Measurements from ENCODE around the gene OTX2. TPM values are rescaled to one million over a fixed set of nuclear protein-coding genes. Genes with fewer than 3 reads are reported as not detected.

Gene OTX2
- total RNA-seq, 4 donors from 2014 or later, result not detected

DNA sequence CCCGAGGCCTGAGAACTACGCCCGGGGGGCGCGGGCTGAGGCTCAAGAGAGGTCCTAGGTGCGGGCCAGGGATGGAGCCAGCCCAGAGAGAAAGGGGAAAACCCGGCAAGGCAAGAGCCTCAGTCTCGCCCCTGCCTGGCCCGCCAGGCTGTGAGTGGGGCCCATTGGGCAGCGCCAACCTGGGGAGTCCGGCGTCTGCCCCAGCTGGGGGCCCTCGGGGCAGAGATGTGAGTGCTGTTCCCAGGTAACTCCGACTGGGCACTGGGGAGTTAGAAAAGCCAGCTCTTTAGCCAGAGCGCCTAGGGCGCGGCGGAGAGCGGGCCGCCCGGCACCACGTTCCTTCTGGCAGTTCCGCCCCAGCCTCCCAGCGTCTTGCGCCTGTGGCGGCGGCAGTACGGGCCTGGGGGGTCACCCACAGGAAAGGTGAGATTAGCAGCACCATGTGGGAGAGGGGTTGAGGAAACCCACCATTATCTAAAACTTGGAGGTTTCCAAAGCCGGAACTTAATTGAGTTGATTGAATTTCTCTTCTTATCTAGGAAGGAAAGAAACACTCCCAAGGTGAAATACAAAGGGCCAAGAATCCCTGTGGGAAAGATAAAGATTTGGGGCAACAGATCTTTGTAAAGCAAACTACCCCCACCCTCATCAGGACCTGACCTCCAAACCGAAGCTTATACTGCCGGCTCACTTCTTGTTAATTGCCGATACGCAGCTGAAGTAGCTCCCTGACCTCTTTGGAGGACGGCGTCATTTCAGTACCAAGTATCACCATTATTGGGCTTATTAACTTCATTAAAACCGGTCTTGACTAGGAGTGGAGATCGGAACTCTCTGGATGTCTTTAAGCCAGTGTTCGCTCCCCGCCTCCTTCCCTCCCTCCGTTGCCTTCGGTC, 11.6 kb downstream of the OTX2 start:
- Histone ChIP-seq H3K4me1 (peaks cover 30% of the 10 kb centered on the region), H3K36me3 (no peaks in the 10 kb centered on the region), H3K4me3 (peak overlapping the region; percentile 32), H3K27ac (no peak overlapping the region), H3K27me3 (peaks cover 99% of the 10 kb centered on the region), H3K9me3 (no peaks in the 10 kb centered on the region)
- WGBS, result 20% methylated on average over 27 of the region's 41 CpGs
- TF ChIP-seq POLR2A (IDR thresholded peaks at IDR 0.05) (no peak), CTCF (IDR thresholded peaks at IDR 0.05) (no peak), EP300 (IDR thresholded peaks at IDR 0.05) (no peak), POLR2AphosphoS5 (IDR thresholded peaks at IDR 0.05) (no peak)
- DNase-seq (ENCODE audit: low spot score in 2 of 2), result no peak

DNA sequence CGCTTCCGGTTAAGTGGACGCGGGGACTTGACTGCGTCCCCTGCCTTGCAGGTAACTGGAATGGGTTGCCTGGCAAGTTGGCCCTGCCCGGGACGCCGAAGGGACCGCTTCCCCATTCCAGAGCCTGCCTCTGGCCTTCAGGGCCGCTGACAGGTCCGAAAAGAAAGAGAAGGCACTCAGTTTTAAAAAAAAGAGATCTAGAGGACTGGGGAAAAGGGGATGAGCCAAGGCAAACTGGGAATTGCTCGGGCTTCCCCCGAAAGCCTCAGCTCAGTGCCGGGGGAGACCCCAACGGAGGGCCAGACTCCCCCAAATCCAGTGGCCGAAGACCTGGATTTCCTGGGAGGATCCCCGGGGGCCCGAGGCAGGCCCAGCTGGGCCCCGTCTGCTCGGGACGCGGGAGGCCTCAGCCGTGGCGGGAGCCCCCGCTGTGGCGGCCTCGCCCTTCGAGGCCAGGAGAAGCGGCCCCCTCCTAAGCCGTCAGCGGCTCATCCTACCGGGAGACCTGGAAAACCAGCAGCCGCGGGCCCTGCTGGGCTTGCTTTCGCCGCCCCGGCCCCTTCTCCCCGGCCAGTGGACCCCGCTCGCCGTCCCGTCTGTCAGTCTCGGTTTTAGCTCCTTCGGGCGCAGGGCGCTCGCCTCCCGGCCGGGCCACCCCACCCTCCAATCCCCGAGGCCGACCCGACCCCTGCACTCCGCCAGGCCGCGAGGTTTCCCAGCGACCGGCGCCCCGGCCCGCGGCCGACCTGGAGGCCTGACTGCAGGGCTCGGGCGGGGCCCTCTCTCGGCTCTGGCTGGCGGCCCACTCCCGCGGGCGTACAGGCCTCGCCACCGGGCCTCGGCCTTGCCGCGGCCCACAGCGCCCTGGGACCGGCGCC, 12.5 kb downstream of the OTX2 start:
- WGBS, result 5% methylated on average over 22 of the region's 77 CpGs
- H3K9me3 ChIP-seq, result no peaks in the 10 kb centered on the region
- no peak overlapping the region for H3K27ac ChIP-seq
- peaks cover 30% of the 10 kb centered on the region for H3K4me1 ChIP-seq
- no peaks in the 10 kb centered on the region for H3K36me3 ChIP-seq
- peaks cover 99% of the 10 kb centered on the region for H3K27me3 ChIP-seq
- DNase-seq (ENCODE audit: low spot score in 2 of 2), result no peak
- TF ChIP-seq POLR2A (IDR thresholded peaks at IDR 0.05) (no peak), EP300 (IDR thresholded peaks at IDR 0.05) (no peak), POLR2AphosphoS5 (IDR thresholded peaks at IDR 0.05) (no peak), CTCF (IDR thresholded peaks at IDR 0.05) (no peak)
- peak overlapping the region; percentile 32 for H3K4me3 ChIP-seq

DNA sequence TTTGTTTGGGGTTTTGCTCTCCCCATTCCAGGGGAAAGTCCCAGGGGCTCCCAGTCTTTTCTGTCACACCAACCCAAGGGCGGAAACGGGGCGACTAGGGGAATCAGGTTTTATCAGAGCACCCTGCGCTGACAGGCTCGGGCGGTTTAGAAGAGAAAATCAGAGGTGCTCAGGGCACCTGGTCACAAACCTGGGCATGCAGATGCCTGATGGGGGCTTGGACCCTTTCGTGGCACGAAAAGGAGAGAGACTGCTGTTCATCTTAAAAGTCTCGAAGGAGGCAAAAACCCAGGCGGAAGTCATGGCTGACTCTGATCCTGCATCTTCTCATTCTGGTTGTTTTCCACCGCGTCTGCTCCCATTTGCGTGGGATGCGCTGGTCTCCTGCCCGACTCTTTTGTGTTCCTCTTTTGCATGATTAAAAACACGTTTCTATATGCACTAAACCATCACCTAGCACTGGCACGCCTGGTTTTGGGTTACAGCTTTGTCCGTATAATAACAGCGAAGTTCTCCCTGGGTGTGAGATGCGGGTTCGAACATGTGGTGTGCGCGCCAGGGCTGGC, 13.2 kb downstream of the OTX2 start:
- DNase-seq (ENCODE audit: low spot score in 2 of 2), result no peak
- H3K4me3 ChIP-seq, result peak overlapping the region; percentile 32
- no peak overlapping the region for H3K27ac ChIP-seq
- 8% methylated on average over 23 of the region's 23 CpGs for WGBS
- no peaks in the 10 kb centered on the region for H3K9me3 ChIP-seq
- no peaks in the 10 kb centered on the region for H3K36me3 ChIP-seq
- H3K27me3 ChIP-seq, result peaks cover 99% of the 10 kb centered on the region
- TF ChIP-seq POLR2AphosphoS5 (IDR thresholded peaks at IDR 0.05) (no peak), EP300 (IDR thresholded peaks at IDR 0.05) (no peak), POLR2A (IDR thresholded peaks at IDR 0.05) (no peak), CTCF (IDR thresholded peaks at IDR 0.05) (no peak)
- H3K4me1 ChIP-seq, result peaks cover 30% of the 10 kb centered on the region

DNA sequence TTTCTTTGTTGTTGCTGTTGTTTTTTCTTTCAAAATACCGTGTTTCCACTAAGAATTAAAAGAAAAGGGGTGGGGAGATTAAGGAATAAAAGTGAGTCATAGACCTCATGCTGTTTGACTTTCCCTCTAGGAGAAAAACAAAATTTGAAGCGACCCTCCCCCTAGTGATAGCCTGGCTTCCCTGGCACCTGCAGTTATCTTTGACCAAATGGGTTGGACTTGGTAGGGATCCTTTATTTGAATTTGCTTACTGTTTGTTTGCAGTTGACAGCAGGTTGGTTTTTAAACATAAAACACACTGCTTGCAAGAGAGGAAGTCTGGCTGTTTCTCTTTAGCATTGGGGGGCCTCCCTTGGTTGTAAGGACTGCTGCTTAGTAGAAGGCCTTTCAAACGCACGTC, 14.0 kb downstream of the OTX2 start:
- no peak for DNase-seq (ENCODE audit: low spot score in 2 of 2)
- Histone ChIP-seq H3K27ac (no peak overlapping the region), H3K4me3 (no peak overlapping the region), H3K36me3 (no peaks in the 10 kb centered on the region), H3K9me3 (no peaks in the 10 kb centered on the region), H3K27me3 (peaks cover 97% of the 10 kb centered on the region), H3K4me1 (peaks cover 30% of the 10 kb centered on the region)
- TF ChIP-seq POLR2AphosphoS5 (IDR thresholded peaks at IDR 0.05) (no peak), EP300 (IDR thresholded peaks at IDR 0.05) (no peak), CTCF (IDR thresholded peaks at IDR 0.05) (no peak), POLR2A (IDR thresholded peaks at IDR 0.05) (no peak)
- 24% methylated on average over 4 of the region's 4 CpGs for WGBS

Data from suprapubic skin (tissue), 4 donors.